ENCODE data around the gene CCL22.
"Not testable (repeated sequence)": the region's sequence is repeated elsewhere in the genome, so short reads cannot be mapped to it uniquely, and the experiment has no call there.

The CCL22 gene

GRCh38 chr16:57358527-57359095, at the start of gene CCL22:
Gene CCL22 (plus strand): TSS chr16:57358783. CDS start chr16:57358817, 34 bp downstream.
- DNase-seq = no peak

- DNase-seq = no peak
These were observed 47.8 kb upstream of the CCL22 start for GRCh38 chr16:57310801-57311200.

GRCh38 chr16:57313509-57313908, 45.1 kb upstream of the CCL22 start:
- DNase-seq = no peak

GRCh38 chr16:57314161-57314785, 44.3 kb upstream of the CCL22 start:
- no peak for DNase-seq

GRCh38 chr16:57315416-57315815, 43.2 kb upstream of the CCL22 start:
- no peak for DNase-seq

- DNase-seq = no peak
These were observed 42.1 kb upstream of the CCL22 start for GRCh38 chr16:57316390-57317017.

- DNase-seq = no peak
These were observed 40.2 kb upstream of the CCL22 start for GRCh38 chr16:57318240-57318970.

- no peak for DNase-seq
These were observed 38.9 kb upstream of the CCL22 start for GRCh38 chr16:57319646-57320045.

- DNase-seq = no peak
These were observed 33.8 kb upstream of the CCL22 start for GRCh38 chr16:57324749-57325148.

GRCh38 chr16:57325458-57325857, 33.1 kb upstream of the CCL22 start:
- DNase-seq = no peak

- no peak for DNase-seq
These were observed 28.8 kb upstream of the CCL22 start for GRCh38 chr16:57329718-57330327.

GRCh38 chr16:57331355-57331754, 27.2 kb upstream of the CCL22 start:
- no peak for DNase-seq

GRCh38 chr16:57333402-57333801, 25.2 kb upstream of the CCL22 start:
- DNase-seq = no peak

GRCh38 chr16:57335366-57335765, 23.2 kb upstream of the CCL22 start:
- no peak for DNase-seq

GRCh38 chr16:57341062-57341440, 17.5 kb upstream of the CCL22 start:
- no peak for DNase-seq

- DNase-seq = no peak
These were observed 16.9 kb upstream of the CCL22 start for GRCh38 chr16:57341441-57342303.

- DNase-seq = not testable (repeated sequence)
These were observed 16.0 kb upstream of the CCL22 start for GRCh38 chr16:57342606-57343005.

GRCh38 chr16:57343221-57343620, 15.4 kb upstream of the CCL22 start:
- no peak for DNase-seq

- not testable (repeated sequence) for DNase-seq
These were observed 14.5 kb upstream of the CCL22 start for GRCh38 chr16:57344094-57344493.

GRCh38 chr16:57345021-57345420, 13.6 kb upstream of the CCL22 start:
- no peak for DNase-seq

GRCh38 chr16:57345666-57346204, 12.8 kb upstream of the CCL22 start:
- DNase-seq = no peak

GRCh38 chr16:57347858-57348257, 10.7 kb upstream of the CCL22 start:
- DNase-seq = no peak

Measured in NCI-H2227 treated with DMSO at 0.1 percent for 48 hours (cell line).